IMR-90 (cell line): ENCODE measurements around the gene TMEM40. TPM values are rescaled to one million over a fixed set of nuclear protein-coding genes. Genes with fewer than 3 reads are reported as not detected.

Source experiments
- ATAC-seq: fragments of 200-7000 bp; cut with Tn5 transposase; 2 replicates; pipeline ENCODE4 v1.9.1; 2020; ENCODE audit warnings: low read depth, mild to moderate bottlenecking, moderate library complexity
- BruUV-seq: library from RNA; stranded (reverse); fragments of 400-500 nt; replicated peaks from 2 replicates; lab custom pipeline; 2021; lab: Mats Ljungman, UMichigan
- CTCF ChIA-PET: fragments of 300-600 bp; formaldehyde crosslinking; extraction: SDS; loops from one replicate; lab custom pipeline; 2021; ENCODE audit warnings: antibody characterized with exemption; lab: Yijun Ruan, JAX
- POLR2A ChIA-PET: fragments of 300-600 bp; sonication (Branson Sonifier 250); formaldehyde crosslinking; loops from one replicate; lab custom pipeline; 2022; ENCODE audit warnings: antibody characterized with exemption; ENCODE audit not compliant: unreplicated experiment; lab: Charles Lee
- DNase-seq: peaks from one replicate; pipeline ENCODE4 v3.0.0; 2013
- H2AFZ ChIP-seq: replicated peaks from 2 replicates; pipeline ENCODE3; 2013; ENCODE audit warnings: low read length, mild to moderate bottlenecking; ENCODE audit not compliant: poor library complexity
- H2AK5ac ChIP-seq: 2 replicates; pipeline ENCODE4 v1.6.1; 2013; ENCODE audit warnings: low read depth, low read length, inconsistent platforms
- H2AK9ac ChIP-seq: replicated peaks from 2 replicates; pipeline ENCODE3; 2013; ENCODE audit warnings: mild to moderate bottlenecking, low read depth, low read length, moderate library complexity; ENCODE audit not compliant: poor library complexity
- H2BK120ac ChIP-seq: 2 replicates; pipeline ENCODE4 v1.6.1; 2013; ENCODE audit warnings: low read depth, low read length, inconsistent platforms
- H2BK15ac ChIP-seq: 3 replicates; pipeline ENCODE4 v1.6.1; 2013; ENCODE audit warnings: low read depth, low read length, inconsistent platforms
- H2BK20ac ChIP-seq: 2 replicates; pipeline ENCODE4 v1.6.1; 2013; ENCODE audit warnings: low read depth, mild to moderate bottlenecking, inconsistent platforms, low read length, moderate library complexity
- H2BK5ac ChIP-seq: 2 replicates; pipeline ENCODE4 v1.6.1; 2013; ENCODE audit warnings: mild to moderate bottlenecking, low read depth, low read length, inconsistent platforms; ENCODE audit not compliant: poor library complexity, severe bottlenecking
- H3K14ac ChIP-seq: replicated peaks from 2 replicates; pipeline ENCODE4 v1.6.1; 2013; ENCODE audit warnings: low read depth, low read length, inconsistent platforms
- H3K18ac ChIP-seq: 2 replicates; pipeline ENCODE4 v1.6.1; 2013; ENCODE audit warnings: low read depth, low read length, control low read depth
- H3K23ac ChIP-seq: 2 replicates; pipeline ENCODE4 v1.6.1; 2013; ENCODE audit warnings: low read depth, low read length, inconsistent platforms
- H3K27ac ChIP-seq: 2 replicates; pipeline ENCODE4 v1.5.1; 2013; ENCODE audit warnings: mild to moderate bottlenecking, control low read depth, low read length; ENCODE audit not compliant: insufficient read depth
- H3K27me3 ChIP-seq: 2 replicates; pipeline ENCODE4 v1.6.1; 2013; ENCODE audit warnings: low read length; ENCODE audit not compliant: control insufficient read depth, insufficient read depth
- H3K36me3 ChIP-seq: 2 replicates; pipeline ENCODE4 v1.6.1; 2013; ENCODE audit warnings: low read length, mixed read lengths; ENCODE audit not compliant: control insufficient read depth, insufficient read depth
- H3K4ac ChIP-seq: 2 replicates; pipeline ENCODE4 v1.6.1; 2013; ENCODE audit warnings: low read depth, low read length, inconsistent platforms
- H3K4me1 ChIP-seq: 2 replicates; pipeline ENCODE4 v1.6.1; 2013; ENCODE audit warnings: low read length, mixed read lengths; ENCODE audit not compliant: control insufficient read depth, insufficient read depth
- H3K4me2 ChIP-seq: 2 replicates; pipeline ENCODE4 v1.6.1; 2013; ENCODE audit warnings: low read depth, mild to moderate bottlenecking, control low read depth, low read length, moderate library complexity
- H3K4me3 ChIP-seq: 2 replicates; pipeline ENCODE4 v1.5.1; 2013; ENCODE audit warnings: low read depth, mild to moderate bottlenecking, control low read depth, low read length, moderate library complexity; ENCODE audit not compliant: insufficient read depth
- H3K56ac ChIP-seq: 2 replicates; pipeline ENCODE4 v1.6.1; 2013; ENCODE audit warnings: low read length, inconsistent platforms; ENCODE audit not compliant: insufficient read depth; ENCODE audit errors: extremely low read depth
- H3K79me1 ChIP-seq, 2 experiments: 2 replicates each; pipeline ENCODE4 v1.6.1; 2013; ENCODE audit warnings: low read length in 2 of 2, inconsistent platforms in 1 of 2, low read depth in 1 of 2
- H3K9ac ChIP-seq: 2 replicates; pipeline ENCODE4 v1.6.1; 2013; ENCODE audit warnings: low read depth, low read length, control low read depth
- H3K9me1 ChIP-seq: 2 replicates; pipeline ENCODE4 v1.6.1; 2013; ENCODE audit warnings: low read length, inconsistent platforms; ENCODE audit not compliant: insufficient read depth
- H3K9me3 ChIP-seq: 2 replicates; pipeline ENCODE4 v1.6.1; 2013; ENCODE audit warnings: low read length; ENCODE audit not compliant: control insufficient read depth, insufficient read depth
- H4K20me1 ChIP-seq: 2 replicates; pipeline ENCODE4 v1.6.1; 2013; ENCODE audit warnings: low read length, inconsistent platforms; ENCODE audit not compliant: insufficient read depth
- H4K5ac ChIP-seq: 2 replicates; pipeline ENCODE4 v1.6.1; 2013; ENCODE audit warnings: mild to moderate bottlenecking, low read depth, low read length, control low read depth
- H4K8ac ChIP-seq, 2 experiments: 2 replicates each; pipeline ENCODE4 v1.6.1; 2013; ENCODE audit warnings: low read depth in 2 of 2, low read length in 2 of 2, control low read depth in 1 of 2, inconsistent platforms in 1 of 2
- H4K91ac ChIP-seq: 2 replicates; pipeline ENCODE4 v1.6.1; 2013; ENCODE audit warnings: low read depth, low read length, inconsistent platforms; ENCODE audit not compliant: insufficient read depth
- RAD21 ChIP-seq: IDR thresholded peaks from 2 replicates; pipeline ENCODE4 v1.6.1; 2012; ENCODE audit warnings: low read length, improper control_type of control experiment
- WGBS, 2 experiments: methylation state at CpG; one replicate each; pipeline versions ENCODE4 v1.1.5 to v1.1.7; 2013; ENCODE audit warnings: missing lambda C conversion rate in 2 of 2; ENCODE audit not compliant: insufficient read length in 1 of 2; ENCODE audit errors: extremely low coverage in 2 of 2; 5-methylcytosine and 5-hydroxymethylcytosine counted together
- dilution Hi-C: fragments of 300-500 bp; cut with HindIII; formaldehyde crosslinking; loops from one replicate; pipeline ENCODE4 v1.14.3; 2018; ENCODE audit warnings: low sequenced_read_pairs; ENCODE audit not compliant: unreplicated experiment
- in situ Hi-C: fragments of 300-500 bp; cut with MboI; formaldehyde crosslinking; loops from 3 replicates; pipeline ENCODE4 v1.14.3; 2019; ENCODE audit warnings: low sequenced_read_pairs, inconsistent platforms, mixed read lengths
- intact Hi-C: fragments of 100-400 bp; cut with micrococcal nuclease; formaldehyde crosslinking; loops from 2 replicates; pipeline ENCODE4 v1.10.0; 2022
- polyA plus RNA-seq, 3 experiments: library from polyadenylated mRNA; depleted of rRNA; stranded (reverse); fragments of >200 nt; gene quantifications; 2 replicates each; pipeline ENCODE4 v1.2.3, GENCODE V29; 2012; ENCODE audit warnings: low replicate concordance in 1 of 3
- total RNA-seq: library from RNA; depleted of rRNA; stranded (reverse); fragments of >200 nt; gene quantifications from 2 replicates; pipeline ENCODE4 v1.2.3, GENCODE V29; 2012

Gene TMEM40
- total and polyA plus RNA-seq, 2 of the 4 experiments (the other 2 are of a cell fraction): 0.27 TPM; not detected in 1

DNA sequence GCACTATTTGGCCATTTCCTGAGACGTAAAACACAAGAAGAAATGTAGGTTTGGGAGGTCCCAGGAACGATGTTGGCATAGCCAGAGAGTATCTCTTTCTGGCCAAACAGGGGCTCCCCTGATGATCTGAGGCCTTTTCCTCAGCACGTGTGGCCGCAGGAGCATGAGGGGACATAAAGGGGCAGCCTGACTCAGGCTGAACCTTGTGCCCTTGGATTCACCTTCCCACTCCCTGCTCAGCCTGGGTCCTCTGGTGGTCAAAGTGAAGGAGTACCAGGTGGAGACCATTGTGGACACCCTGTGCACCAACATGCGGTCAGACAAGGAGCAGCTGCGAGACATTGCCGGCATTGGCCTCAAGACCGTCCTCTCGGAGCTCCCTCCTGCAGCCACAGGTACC lies 48.0 kb upstream of the TMEM40 start:
- H2AK9ac ChIP-seq: no peak overlapping the region
- no peak overlapping the region for H2AK5ac ChIP-seq
- H2AFZ ChIP-seq: no peak overlapping the region
- no peak overlapping the region for H4K8ac ChIP-seq
- ATAC-seq (no peak), DNase-seq (no peak)
- no peak overlapping the region for H2BK5ac ChIP-seq
- H3K23ac ChIP-seq: no peak overlapping the region
- H3K4me3 ChIP-seq: no peak overlapping the region
- POLR2A ChIA-PET: no interaction called here
- H4K91ac ChIP-seq: no peak overlapping the region
- H3K4ac ChIP-seq: no peak overlapping the region
- no peak overlapping the region for H3K14ac ChIP-seq
- H3K4me2 ChIP-seq: no peak overlapping the region
- no peak overlapping the region for H3K18ac ChIP-seq
- H2BK20ac ChIP-seq: no peak overlapping the region
- H3K56ac ChIP-seq: no peak overlapping the region
- no peak overlapping the region for H2BK15ac ChIP-seq
- no peak overlapping the region for H2BK120ac ChIP-seq
- H3K4me1 ChIP-seq: peaks cover 2% of the 10 kb centered on the region; the same call in 1 of the 2 replicates
- H3K79me1 ChIP-seq: peaks cover 0 to 4% of the 10 kb centered on the region in 2 experiments; a peak in 1 of 4 replicates
- intact Hi-C loops: no loop called here
- no peaks in the 10 kb centered on the region for H3K9me3 ChIP-seq
- WGBS, 2 experiments: no CpG with 5 or more reads among the region's 9 CpGs
- H3K27me3 ChIP-seq: no peaks in the 10 kb centered on the region
- CTCF ChIA-PET: no interaction called here
- dilution Hi-C loops: no loop called here
- TF ChIP-seq RAD21: no peak
- no peak overlapping the region for H3K9ac ChIP-seq
- no peaks in the 10 kb centered on the region for H4K20me1 ChIP-seq
- in situ Hi-C loops: no loop called here
- H3K9me1 ChIP-seq: peaks cover 6% of the 10 kb centered on the region; the same call in 1 of the 2 replicates
- no TSS peak for BruUV-seq
- H3K36me3 ChIP-seq: peaks cover 20% of the 10 kb centered on the region; the same call in 1 of the 2 replicates
- no peak overlapping the region for H3K27ac ChIP-seq
- no peak overlapping the region for H4K5ac ChIP-seq
